Measurements from ENCODE around the gene SIPA1L3. TPM values are rescaled to one million over a fixed set of nuclear protein-coding genes. Genes with fewer than 3 reads are reported as not detected.

SIPA1L3 gene
- total RNA-seq, 2 donors from 2014 or later: 42.8 to 48.2 TPM

DNA sequence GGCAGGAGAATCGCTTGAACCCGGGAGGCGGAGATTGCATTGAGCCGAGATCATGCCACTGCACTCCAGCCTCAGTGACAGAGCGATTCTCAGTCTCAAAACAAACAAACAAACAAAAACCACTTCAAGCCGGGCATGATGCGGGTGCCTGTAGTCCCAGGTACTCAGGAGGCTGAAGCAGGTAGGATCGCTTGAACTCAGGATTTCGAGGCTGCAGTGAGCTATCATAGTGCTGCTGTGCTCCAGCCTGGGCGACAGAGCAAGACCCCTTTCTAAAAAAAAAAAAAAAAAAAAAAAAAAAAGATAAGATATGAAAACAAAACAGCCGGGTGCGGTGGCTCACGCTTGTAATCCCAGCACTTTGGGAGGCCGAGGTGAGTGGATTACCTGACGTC is 336.3 kb downstream of the SIPA1L3 start:
- H3K4me3 Mint-ChIP-seq: peak overlapping the region; percentile 25
- H3K27ac Mint-ChIP-seq: no peak overlapping the region
- H3K27me3 Mint-ChIP-seq (ENCODE audit: insufficient read depth): peaks cover 18% of the 10 kb centered on the region
- TF ChIP-seq, protein P1, sequence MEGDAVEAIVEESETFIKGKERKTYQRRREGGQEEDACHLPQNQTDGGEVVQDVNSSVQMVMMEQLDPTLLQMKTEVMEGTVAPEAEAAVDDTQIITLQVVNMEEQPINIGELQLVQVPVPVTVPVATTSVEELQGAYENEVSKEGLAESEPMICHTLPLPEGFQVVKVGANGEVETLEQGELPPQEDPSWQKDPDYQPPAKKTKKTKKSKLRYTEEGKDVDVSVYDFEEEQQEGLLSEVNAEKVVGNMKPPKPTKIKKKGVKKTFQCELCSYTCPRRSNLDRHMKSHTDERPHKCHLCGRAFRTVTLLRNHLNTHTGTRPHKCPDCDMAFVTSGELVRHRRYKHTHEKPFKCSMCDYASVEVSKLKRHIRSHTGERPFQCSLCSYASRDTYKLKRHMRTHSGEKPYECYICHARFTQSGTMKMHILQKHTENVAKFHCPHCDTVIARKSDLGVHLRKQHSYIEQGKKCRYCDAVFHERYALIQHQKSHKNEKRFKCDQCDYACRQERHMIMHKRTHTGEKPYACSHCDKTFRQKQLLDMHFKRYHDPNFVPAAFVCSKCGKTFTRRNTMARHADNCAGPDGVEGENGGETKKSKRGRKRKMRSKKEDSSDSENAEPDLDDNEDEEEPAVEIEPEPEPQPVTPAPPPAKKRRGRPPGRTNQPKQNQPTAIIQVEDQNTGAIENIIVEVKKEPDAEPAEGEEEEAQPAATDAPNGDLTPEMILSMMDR (conservative IDR thresholded peaks at IDR 0.05): no peak
- H3K9me3 Mint-ChIP-seq: no peaks in the 10 kb centered on the region
- WGBS, 2 experiments (ENCODE audit: insufficient coverage in 1 of 2, insufficient read length in 1 of 2): 71 to 89% methylated on average over 8 to 14 of the region's 15 CpGs
- Histone ChIP-seq H3K36me3 (ENCODE audit: control insufficient read depth, insufficient read depth, low read length) (no peaks in the 10 kb centered on the region), H3K4me1 (ENCODE audit: control insufficient read depth, insufficient read depth, low read length) (no peaks in the 10 kb centered on the region), H3K27ac (ENCODE audit: low read depth, low read length) (no peak overlapping the region), H3K9me3 (ENCODE audit: control insufficient read depth, low read length) (no peaks in the 10 kb centered on the region), H3K9ac (ENCODE audit: extremely low read depth, low read length, poor library complexity, severe bottlenecking) (no peak overlapping the region), H3K4me3 (ENCODE audit: low read length) (no peak overlapping the region), H3K27me3 (ENCODE audit: control insufficient read depth, insufficient read depth, low read length, poor library complexity, severe bottlenecking) (no peaks in the 10 kb centered on the region)
- no peak for DNase-seq
- peaks cover 2% of the 10 kb centered on the region for H3K4me1 Mint-ChIP-seq
- H3K36me3 Mint-ChIP-seq (ENCODE audit: low read depth): no peaks in the 10 kb centered on the region

DNA sequence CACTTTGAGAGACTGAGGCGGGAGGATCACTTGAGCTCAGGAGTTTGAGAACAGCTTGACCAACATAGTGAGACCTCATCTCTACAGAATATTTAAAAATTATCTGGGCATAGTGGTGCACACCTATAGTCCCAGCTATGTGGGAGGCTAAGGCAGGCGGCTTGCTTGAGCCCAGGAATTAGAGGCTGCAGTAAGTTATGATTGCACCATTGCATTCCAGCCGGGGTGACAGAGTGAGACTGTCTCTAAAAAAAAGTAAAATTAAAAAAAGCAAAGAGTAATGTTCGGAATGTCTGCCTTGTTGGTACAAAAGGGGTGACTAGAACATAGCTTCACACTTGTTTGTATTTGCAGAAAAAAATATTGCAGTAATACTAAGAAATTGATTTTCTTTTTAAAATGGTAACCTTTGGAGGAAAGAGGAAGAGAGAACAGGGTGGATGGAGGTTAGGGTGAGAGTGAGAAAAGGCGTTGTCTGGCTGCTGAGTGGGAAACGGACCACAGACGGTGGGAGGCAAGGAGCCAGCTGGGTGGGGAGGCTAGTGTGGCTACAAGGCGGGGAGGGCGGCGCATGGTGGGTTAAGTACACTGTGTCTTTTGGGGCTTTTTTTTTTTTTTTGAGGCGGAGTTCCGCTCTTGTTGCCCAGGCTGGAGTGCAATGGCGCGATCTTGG is 339.0 kb downstream of the SIPA1L3 start:
- H3K27me3 Mint-ChIP-seq (ENCODE audit: insufficient read depth): peaks cover 11% of the 10 kb centered on the region
- Histone ChIP-seq H3K36me3 (ENCODE audit: control insufficient read depth, insufficient read depth, low read length) (no peaks in the 10 kb centered on the region), H3K4me3 (ENCODE audit: low read length) (no peak overlapping the region), H3K27me3 (ENCODE audit: control insufficient read depth, insufficient read depth, low read length, poor library complexity, severe bottlenecking) (no peaks in the 10 kb centered on the region), H3K9ac (ENCODE audit: extremely low read depth, low read length, poor library complexity, severe bottlenecking) (no peak overlapping the region), H3K27ac (ENCODE audit: low read depth, low read length) (no peak overlapping the region), H3K4me1 (ENCODE audit: control insufficient read depth, insufficient read depth, low read length) (peaks cover 5% of the 10 kb centered on the region), H3K9me3 (ENCODE audit: control insufficient read depth, low read length) (no peaks in the 10 kb centered on the region)
- no peak overlapping the region for H3K4me3 Mint-ChIP-seq
- no peak for DNase-seq
- TF ChIP-seq, protein P1 (conservative IDR thresholded peaks at IDR 0.05): no peak
- H3K9me3 Mint-ChIP-seq: no peaks in the 10 kb centered on the region
- no peaks in the 10 kb centered on the region for H3K36me3 Mint-ChIP-seq (ENCODE audit: low read depth)
- H3K4me1 Mint-ChIP-seq: peaks cover 9% of the 10 kb centered on the region
- WGBS, 2 experiments (ENCODE audit: insufficient coverage in 1 of 2, insufficient read length in 1 of 2): 88 to 90% methylated on average over 8 to 14 of the region's 14 CpGs
- H3K27ac Mint-ChIP-seq: no peak overlapping the region

DNA sequence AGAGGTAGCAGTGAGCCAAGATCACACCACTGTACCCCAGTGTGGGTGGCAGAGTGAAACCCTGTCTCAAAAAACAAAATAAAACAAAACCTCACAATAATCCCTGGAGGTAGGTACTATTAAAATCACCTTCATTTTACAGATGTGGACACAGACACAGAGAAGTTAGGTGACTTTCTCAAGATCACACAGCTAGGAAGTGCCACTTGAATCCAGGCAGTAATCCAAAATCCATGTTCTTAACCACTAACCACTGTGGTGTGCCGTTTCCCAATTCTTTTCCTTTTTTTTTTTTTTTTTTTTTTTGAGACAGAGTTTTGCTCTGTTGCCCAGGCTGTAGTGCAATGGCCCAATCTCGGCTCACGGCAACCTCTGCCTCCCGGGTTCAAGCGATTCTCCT is 340.1 kb downstream of the SIPA1L3 start:
- H3K36me3 ChIP-seq (ENCODE audit: control insufficient read depth, insufficient read depth, low read length): no peaks in the 10 kb centered on the region
- H3K27me3 Mint-ChIP-seq (ENCODE audit: insufficient read depth): peaks cover 12% of the 10 kb centered on the region
- H3K36me3 Mint-ChIP-seq (ENCODE audit: low read depth): no peaks in the 10 kb centered on the region
- H3K4me1 ChIP-seq (ENCODE audit: control insufficient read depth, insufficient read depth, low read length): peaks cover 5% of the 10 kb centered on the region
- no peaks in the 10 kb centered on the region for H3K9me3 Mint-ChIP-seq
- H3K4me1 Mint-ChIP-seq: peaks cover 18% of the 10 kb centered on the region
- no peak overlapping the region for H3K27ac ChIP-seq (ENCODE audit: low read depth, low read length)
- H3K27ac Mint-ChIP-seq: no peak overlapping the region
- TF ChIP-seq, protein P1 (conservative IDR thresholded peaks at IDR 0.05): no peak
- no peaks in the 10 kb centered on the region for H3K9me3 ChIP-seq (ENCODE audit: control insufficient read depth, low read length)
- WGBS, 2 experiments (ENCODE audit: insufficient coverage in 1 of 2, insufficient read length in 1 of 2): 77 to 92% methylated on average over 2 to 5 of the region's 5 CpGs
- DNase-seq: no peak
- no peak overlapping the region for H3K4me3 Mint-ChIP-seq
- no peak overlapping the region for H3K9ac ChIP-seq (ENCODE audit: extremely low read depth, low read length, poor library complexity, severe bottlenecking)
- H3K4me3 ChIP-seq (ENCODE audit: low read length): no peak overlapping the region
- H3K27me3 ChIP-seq (ENCODE audit: control insufficient read depth, insufficient read depth, low read length, poor library complexity, severe bottlenecking): no peaks in the 10 kb centered on the region
